HS-5 (cell line): ENCODE data around the gene DHRS12.

Source experiments
- DNase-seq: peaks from one replicate; pipeline ENCODE4 v3.0.0-alpha.2; 2012; ENCODE audit warnings: low read depth

Gene DHRS12

DNA sequence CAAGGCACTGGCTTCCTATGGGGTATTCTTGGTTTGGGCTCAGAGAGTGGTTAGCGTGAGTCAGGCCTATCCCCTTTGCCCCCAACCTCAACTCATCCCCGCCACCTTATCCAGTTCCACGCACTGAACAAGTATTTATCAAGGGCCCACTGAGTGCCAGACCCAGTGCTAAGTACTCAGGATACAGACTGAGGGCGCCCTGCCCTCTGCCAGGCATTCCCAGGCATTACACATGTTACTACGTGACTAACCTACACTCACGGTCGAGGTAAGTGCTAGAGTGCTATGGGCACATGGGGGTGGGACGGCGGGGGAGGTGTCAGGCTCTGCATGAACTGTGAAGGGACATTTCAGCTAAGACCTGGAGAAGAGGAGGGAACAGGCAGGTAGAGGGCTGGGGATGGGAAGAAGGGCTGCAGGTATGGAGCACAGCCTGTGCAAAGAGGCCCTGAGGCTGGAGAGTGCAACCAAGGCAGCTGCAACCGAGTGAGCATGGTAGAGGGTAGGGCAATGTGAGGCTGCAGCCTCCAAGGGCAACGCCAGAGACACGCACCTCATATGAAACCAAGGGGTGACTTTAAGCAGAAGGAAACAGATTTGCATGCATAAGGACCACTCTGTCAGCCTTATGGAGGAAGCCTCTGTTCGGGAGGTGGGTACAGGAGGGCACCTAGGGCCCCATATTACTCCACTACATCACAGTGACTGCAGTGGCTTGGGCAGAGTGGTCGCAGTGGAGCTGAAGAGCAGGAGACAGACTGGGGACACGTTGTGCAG lies 22.5 kb downstream of the DHRS12 start:
- no peak for DNase-seq

DNA sequence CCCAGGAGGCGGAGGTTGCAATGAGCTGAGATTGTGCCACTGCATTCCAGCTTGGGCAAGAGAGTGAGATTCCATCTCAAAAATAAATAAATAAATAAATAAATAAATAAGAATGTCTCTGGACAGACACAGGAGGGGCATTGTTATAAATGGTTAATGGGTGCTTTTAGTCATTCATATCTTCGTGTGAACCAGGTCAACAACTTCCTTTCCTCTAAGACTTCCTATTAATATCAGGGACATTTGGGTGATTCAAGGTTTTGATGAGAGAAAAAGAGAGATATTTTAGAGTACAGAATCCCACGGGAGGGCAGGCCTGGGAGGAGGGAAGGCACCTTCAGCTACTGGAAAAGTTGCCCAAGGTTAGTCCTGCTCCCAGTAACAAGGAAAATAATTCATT lies 23.9 kb downstream of the DHRS12 start:
- no peak for DNase-seq

DNA sequence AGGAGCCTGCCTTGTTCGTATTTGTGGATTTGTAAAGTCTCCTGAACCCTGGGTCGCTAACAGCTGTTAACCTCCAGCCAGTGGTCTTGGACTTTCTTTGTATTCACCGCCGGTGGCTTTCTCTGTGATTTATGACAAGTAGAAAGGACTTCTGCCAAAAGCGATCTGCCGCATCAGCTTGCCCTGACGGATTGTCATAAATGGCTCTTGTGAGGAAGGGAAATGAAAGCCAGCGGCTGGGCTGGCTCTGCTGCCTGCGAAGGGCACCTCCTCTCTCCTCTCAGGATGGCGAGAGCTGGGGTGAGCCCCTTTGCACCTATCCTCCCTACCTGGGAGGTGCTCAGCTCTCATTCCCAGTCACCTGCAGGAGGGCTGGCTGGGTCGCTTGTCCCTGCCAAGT lies 25.6 kb downstream of the DHRS12 start:
- DNase-seq: no peak

DNA sequence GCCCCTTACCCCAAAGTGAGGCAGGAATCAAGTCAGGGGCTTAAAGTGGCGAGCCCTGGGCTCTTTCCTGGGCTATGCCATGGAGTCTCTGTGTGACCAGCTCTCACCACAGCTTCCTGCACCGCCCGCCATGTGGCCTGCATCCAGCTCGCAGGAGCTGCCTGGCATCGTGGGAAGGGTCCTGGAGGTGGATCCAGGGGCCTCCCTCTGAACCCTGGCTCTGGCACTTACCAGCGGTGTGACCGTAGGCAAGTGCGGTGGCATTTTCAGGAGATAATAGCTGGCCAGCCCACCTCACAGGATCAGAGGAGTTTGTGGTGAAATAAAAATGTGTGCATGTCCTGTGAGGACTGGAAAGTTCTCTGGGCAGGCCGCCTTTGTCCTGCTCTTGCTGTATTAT lies 26.0 kb downstream of the DHRS12 start:
- DNase-seq: no peak

DNA sequence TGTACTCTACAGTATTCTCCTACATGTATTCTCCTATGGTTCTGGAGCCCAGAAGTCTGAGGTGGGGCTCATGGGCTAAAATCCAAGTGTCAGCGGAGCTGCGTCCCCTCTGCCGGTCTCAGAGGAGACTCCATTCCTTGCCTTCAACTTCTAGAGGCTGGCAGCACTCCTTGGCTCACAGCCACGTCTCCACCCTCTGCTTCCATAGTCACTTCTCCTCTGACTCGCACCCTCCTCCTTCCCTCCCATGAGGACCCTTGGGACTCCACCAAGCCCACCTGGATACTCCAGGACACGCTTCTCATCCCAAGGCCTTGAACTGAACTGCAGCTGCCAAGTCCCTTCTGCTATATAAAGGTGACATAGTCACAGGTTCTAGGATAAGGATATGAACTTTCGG lies 27.8 kb downstream of the DHRS12 start:
- DNase-seq: no peak

DNA sequence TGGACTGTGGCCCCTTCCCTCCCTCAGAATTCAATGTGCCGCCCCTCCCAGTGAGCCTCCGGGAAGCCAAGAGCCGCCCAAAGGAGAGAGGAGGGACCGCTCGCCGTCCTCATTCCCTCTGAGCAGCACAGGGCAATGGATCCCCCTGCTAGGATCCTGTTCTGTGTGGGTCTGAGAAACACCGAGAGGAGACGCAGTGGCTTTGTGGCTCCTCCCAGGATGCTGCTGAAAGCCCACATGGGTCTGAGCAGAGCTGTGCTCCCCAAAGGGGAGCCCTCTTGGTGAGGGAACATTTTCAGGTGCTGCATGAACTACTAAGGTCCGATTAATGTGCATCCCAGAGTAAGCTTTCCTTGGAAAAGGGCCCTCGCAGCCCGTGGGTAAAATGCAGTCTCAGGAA lies 30.4 kb downstream of the DHRS12 start:
- DNase-seq: no peak

DNA sequence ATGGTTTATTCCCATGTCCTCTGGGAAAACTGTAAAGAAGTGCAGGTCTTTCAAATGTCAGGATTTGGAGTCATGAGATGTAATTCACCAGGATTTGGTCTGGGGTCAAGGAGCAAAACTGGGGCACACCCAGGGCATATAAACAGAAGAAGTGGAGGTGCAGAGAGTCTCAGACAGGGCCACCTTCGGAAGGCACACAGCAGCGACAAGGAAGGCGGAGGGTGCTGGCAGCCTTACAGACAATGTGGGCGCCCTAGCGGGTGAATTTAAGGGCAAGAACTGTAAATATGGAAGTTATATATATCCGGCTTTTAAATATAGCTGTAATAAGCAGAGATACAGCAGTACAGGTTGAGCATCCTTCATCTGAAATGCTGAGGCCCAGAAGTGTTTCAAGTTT lies 31.2 kb downstream of the DHRS12 start:
- DNase-seq: no peak

DNA sequence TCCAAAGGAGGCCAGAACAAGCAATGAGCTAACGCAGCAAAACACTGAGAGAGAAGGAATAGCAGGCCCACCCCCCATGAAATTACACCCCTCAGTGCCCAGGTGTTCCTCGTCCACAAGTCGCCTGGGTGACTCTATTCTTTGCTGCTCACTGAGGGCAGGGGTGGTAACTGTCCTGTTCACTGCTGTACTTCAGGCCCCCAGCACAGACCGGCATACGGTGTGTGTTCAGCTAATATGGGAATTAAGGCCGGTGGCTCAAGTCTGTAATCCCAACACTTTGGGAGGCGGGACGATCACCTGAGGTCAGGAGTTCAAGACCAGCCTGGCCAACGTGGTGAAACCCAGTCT lies 31.9 kb downstream of the DHRS12 start:
- DNase-seq: no peak

DNA sequence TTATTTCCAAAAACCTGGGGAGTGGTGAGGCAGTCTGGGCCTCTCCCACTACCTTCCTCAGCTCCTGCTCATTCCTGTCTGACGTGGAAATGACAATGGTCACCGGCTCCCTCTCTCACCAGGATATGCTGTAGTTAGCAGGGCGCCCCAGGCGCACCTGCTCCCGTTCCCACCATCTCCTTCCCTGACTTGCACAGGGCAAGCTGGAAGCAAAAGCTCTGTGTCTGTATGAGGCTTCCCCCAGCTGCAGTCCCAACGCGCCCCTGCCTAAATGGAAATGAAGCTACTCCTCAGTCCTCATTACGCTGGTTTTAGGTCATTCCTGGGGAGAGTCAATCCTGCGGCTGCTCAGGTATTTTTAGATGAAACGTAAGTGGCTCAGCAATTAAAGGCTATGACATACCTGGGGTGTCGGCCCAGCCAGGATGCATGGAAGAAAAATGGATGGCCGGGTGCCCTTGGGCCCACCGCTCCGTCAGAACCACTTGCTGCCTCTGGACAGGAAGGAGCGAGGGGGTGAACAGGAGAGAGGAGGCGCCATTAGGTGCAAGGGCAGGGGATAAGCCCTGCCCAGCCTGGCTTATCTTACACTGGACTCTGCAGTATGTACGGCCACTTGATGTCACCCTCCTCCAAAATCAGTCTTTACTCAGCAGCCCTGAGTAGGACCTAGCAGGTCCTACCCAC lies 32.4 kb downstream of the DHRS12 start:
- no peak for DNase-seq

DNA sequence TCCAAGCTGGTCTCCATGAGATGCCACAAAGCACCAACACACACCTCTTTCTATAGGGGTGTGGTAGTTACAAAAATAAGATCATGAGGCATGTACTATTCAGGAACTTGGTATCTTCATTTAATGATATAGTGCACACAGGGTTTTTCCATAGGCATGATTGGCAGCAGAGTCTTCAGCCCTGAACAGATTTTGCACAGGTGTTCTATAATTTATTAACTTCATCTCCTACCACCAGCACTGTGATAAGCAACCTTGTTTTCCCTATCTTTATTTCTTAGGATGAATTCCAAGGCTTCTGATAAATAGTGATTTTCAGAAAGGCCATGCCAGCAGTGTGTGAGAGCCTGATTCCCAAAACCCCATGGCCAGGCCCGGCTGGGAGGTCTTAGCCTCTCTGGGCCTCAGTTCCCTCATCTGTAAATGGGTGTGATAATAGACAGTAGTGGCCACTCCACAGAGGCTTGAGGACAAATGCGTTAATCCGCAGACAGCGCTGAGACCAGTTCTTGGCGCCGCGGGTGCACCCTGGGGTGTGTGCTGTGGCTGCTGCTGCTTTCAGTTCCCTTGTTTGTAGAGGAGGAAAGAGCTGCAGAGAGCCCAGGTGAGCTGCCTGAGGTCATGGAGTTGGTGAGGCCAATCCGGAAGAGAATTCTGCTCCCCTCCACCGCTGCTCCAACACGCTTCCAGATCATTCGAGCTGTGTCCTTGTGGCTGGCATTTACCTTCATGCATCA lies 33.1 kb downstream of the DHRS12 start:
- no peak for DNase-seq

DNA sequence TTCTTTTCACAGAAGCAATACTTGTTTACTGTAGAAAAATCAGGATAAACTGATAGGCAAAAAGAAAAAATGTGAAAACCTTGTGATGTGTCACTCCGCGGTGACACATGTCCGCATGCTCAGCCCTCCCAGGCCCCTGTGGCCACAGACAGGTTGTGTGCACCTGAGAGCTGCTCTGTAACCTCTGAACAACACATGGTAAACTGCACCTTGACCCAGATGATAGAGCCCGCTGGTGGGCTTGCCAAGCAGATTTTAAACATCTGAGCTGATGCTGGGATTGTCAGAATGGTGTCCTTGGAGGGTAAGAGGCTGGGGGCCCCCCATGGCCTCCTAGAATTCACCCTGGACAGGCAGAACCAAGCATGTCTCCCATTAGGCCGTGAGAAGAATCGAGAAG lies 33.8 kb downstream of the DHRS12 start:
- DNase-seq: no peak

DNA sequence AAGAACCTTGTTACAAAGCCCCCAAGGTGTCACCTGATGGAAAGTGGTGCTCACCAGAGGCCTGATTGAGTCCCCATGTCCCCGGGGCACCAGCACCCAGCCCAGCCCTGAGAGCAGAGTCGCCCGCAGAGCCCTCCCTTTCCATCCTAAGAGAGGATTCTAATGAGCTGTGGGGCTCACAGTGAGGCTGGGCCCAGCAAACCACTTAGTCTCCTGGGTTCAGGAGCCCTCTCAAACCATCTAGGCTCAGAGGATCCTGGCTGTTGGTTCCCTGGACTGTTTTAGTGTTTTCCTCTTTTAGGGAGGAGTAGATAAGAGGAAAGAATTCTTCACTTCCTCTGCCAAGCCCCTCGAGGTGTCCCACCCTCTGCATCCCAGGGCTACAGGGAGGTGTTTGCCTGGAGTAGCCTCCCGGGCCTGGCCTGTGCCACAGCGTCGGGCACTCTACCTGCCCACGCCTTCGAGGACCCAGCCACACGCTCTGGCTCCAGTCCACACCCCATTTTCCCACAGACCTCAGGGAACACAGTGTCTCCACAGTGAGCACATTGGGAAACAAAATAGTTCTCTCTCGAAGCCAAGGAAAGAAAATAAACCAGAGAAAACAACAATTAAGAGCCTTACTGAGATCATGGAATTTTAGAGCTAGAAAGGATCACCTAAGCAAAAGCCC lies 34.4 kb downstream of the DHRS12 start:
- DNase-seq: no peak

DNA sequence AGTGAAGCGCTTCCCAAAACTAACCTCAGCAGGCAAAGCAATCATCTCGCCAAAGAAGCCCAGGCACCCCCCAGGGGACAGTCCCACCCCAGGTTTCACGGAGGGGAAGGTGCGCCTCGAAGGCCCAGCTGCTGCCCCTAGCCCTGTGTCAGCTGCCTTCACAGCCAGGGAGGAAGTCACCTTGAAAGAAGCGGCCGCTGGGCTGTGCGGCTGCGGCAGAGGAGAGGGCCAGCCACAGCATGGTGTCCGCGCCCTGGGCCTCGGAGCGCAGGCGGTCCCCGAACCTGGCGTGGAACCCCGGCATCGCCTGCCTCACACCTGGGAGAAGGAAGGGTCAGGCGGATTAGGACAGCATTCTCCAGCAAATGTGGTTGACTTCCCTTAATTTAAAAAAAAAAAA lies 35.0 kb downstream of the DHRS12 start:
- no peak for DNase-seq

DNA sequence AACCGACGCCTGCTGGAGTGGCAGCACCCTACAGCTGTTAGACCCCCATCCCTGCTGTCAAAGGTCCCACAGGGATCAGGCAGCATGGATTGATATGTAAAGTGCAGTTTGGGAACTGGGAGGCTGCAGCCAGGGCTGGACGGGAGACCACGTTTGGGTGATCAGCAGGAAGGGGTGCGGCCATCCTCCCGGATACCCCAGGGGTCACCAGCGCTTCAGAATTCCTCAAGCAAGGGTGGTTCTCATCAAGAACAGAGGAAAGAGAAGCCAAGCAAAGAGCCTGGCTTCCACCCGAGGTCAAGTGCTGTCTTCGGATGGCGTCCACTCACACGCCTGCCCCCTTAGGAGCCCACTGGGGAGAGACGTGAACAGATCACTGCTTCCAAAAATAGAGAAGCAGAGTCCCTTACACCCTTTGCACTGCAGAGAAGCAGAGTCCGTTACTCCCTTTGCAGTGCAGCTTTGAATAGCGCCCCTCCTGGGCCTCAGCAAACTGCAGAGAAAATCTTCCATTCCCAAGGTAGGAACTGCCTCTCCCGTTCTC lies 35.5 kb downstream of the DHRS12 start:
- DNase-seq: no peak

DNA sequence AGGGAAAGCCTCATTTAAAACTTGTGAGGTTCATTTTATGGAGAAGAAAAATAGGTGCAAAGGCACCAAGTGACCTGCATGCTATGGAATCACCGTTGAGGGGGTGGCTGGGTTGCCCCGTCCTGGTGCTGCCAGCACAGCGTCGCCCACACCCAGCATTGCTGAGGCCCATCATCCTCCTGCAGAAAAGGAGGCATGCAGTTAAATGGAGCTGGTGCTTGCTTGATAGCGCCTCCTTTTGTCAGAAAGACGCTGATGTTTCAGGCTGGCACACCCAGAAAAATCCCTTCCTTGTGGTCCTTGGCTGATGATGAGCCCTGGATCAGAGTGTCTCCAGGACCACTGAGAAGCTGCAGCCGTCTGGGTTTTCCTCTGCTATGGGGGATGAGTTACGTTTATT lies 36.9 kb downstream of the DHRS12 start:
- no peak for DNase-seq

DNA sequence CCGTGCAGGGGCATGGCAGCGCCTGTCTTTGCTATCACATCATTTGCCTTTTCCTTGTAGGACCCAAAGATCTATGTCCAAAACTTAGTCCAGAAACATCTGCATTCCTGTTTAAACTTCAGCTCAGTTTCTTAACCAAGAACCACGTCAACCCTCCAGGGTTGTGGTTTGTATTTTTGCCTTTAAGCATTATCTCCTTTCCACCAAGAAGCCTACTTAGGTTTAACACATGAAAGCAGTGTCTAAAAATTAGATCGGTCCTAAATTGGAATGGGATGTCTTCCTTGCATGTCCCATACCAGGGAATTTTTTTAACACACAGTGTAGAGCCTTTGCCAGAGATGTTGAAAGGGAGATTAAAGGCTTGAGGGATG lies 38.8 kb downstream of the DHRS12 start:
- DNase-seq: no peak

DNA sequence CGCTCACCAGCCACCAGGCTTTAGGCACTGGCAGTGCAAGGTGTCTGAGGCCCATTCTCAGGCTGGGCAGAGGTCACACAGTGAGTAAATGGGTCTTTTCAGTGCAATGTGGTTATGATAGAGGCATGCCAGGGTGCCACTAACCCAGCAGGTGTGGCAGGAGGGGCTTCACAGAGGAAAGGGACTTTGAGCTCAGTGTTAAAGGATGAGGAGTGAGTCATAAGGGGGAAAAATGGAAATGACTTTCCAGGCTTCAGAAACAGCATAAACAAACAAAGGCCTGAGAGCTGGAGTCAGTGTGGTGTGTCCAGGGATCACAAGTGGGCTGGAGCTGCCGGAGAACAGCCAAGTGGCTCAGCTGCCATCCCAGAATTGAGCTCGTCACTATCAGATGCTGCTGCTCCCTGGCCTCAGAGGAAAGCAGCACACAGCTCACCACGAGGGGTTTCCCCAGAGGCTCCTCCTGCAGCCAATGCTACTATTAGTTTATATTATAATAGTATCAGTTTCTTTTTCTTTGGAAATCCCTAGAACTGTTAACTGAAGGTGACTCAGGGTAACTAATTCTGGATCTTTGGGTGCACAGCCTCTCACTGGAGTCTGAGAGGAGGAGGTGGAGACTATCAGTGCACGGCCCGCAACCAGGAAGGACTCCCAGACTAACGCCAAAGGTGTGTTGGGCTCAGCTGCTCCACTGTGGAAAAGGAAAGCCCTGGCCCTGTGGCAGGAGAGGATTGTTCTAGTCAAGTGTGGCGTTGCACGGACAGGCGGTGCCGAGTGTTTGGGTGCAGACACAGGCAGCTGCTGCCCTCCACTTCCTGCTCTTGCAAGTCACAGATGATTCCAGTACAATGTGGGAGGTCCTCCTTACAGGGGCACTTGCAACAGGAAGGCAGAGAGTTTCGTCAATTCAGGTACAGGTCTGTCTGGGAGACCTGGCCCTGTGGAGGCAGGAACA lies 39.5 kb downstream of the DHRS12 start:
- no peak for DNase-seq

DNA sequence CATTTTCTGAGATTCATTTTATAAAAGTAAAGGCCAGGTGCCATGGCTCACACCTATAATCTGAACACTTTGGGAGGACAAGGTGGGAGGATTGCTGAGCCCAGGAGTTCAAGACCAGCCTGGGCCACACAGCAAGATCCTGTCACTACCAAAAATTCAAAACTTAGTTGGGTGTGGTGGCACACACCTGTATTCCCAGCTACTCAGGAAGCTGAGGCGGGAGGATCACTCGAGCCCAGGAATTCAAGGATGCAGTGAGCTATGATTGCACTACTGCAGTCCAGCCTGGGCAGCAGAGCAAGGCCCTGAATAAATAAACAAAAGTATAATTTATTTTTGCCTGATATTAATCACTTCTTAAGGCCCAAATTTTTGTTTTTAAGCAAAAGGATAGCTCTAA lies 40.5 kb downstream of the DHRS12 start:
- no peak for DNase-seq

DNA sequence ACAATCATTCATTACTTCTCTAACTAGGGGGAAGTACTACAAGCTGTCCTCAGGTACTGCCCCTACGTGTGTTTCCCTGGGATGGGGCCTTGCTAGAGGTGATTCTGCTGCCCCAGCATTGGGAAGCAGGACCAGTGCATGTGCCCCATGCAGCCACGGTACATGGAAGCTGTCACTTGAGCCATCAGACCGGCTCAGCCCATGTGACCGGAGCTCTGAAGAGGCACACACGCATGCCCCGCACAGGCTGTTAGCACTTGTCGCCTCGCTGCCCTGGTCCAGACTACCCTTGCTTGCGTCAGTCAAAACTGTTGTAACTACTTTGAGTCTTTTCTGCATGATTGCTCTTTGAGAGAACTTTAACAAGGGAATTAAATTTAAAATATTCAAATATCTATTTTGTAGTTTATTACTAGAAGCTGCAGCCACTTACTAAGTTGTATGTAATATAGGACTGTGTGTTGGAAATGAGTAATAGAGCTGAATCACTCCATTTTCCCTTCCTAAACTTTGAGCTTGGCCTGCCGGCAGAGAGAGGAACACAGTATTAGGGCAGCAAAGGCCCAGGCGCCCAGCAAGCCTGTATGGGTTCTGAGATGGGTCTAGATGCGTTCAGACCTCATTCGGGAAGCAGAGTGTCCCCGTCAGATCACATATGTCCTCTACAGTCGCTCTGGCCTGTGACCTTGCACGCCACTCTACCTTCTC lies 42.2 kb downstream of the DHRS12 start:
- DNase-seq: no peak

DNA sequence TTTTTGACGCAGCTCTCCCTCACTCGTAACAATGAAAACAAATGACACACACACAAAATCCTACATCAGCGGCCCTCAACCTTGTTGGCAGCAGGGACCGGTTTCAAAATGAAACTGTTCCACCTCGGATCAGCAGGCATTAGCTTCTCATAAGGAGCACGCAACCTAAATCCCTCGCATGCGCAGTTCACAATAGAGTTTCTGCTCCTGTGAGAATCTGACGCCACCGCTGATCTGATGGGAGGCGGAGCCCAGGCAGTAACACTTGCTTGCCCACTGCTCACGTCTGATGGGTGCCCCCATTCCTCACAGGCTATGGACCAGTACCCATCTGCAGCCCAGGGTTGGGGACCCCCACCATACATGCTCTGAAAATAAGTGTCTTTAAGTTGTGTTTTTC lies 43.4 kb downstream of the DHRS12 start:
- DNase-seq: no peak

DNA sequence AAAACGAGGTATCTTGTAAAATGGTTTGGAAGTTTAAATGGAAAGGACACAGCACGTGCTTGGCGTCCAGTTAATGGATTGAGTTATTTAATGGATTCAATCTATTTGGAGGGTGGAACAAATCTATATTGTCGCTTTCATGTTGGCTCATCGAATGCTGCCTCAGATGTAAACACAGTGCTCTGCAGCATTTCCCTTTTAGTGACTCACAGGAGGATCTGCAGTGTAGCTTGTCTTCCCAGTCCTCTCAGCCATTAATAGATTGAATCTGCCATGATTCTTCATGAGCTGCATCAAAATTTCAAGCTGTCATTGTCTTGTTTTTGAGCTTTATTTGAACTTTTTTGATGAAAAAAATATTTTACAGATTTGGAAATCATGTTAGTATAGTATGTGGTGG lies 44.7 kb downstream of the DHRS12 start:
- DNase-seq: no peak
